Activated T-cell treated with anti-CD3 and anti-CD28 coated beads, Interleukin-2, amount 50 U/mL, for 72 hours (primary cell): Measurements from ENCODE around the gene RNASEL. TPM values are rescaled to one million over a fixed set of nuclear protein-coding genes. Genes with fewer than 3 reads are reported as not detected.

Source experiments
- ATAC-seq, 2 donors: fragments of 150-1000 bp; cut with Tn5 transposase; replicated peaks in 1 of 2; 2 replicates each; pipeline ENCODE4 v1.10.0; 2021; ENCODE audit warnings: moderate library complexity in 2 of 2, mild to moderate bottlenecking in 1 of 2
- DNase-seq, 2 donors: peaks; one replicate each; pipeline ENCODE4 v3.0.0; 2021 to 2022; ENCODE audit warnings: mixed read lengths in 1 of 2
- H3K27ac Mint-ChIP-seq: one replicate; pipeline ENCODE4 v1.8.0; 2022; ENCODE audit warnings: mild to moderate bottlenecking, moderate library complexity, mixed read lengths
- H3K27me3 Mint-ChIP-seq: one replicate; pipeline ENCODE4 v1.8.0; 2022; ENCODE audit warnings: low read depth, mixed read lengths
- H3K36me3 Mint-ChIP-seq, 2 donors: one replicate each; pipeline ENCODE4 v1.8.0; 2022; ENCODE audit warnings: mixed read lengths in 2 of 2, mild to moderate bottlenecking in 1 of 2; ENCODE audit not compliant: insufficient read depth in 2 of 2
- H3K4me1 Mint-ChIP-seq: one replicate; pipeline ENCODE4 v1.8.0; 2022; ENCODE audit warnings: low read depth, mixed read lengths
- H3K4me3 Mint-ChIP-seq, 2 donors: one replicate each; pipeline ENCODE4 v1.8.0; 2022; ENCODE audit warnings: mild to moderate bottlenecking in 2 of 2, mixed read lengths in 2 of 2, moderate library complexity in 2 of 2
- H3K9me3 Mint-ChIP-seq, 2 donors: one replicate each; pipeline ENCODE4 v1.8.0; 2022; ENCODE audit warnings: mixed read lengths in 2 of 2
- total RNA-seq, 2 donors: library from RNA; stranded (reverse); gene quantifications; one replicate each; pipeline ENCODE4 v1.2.3, GENCODE V29; 2022

RNASEL gene
- total RNA-seq, 2 donors from 2014 or later = 3.6 to 3.9 TPM

- ATAC-seq (peak; percentile 89 to 92), DNase-seq (peak; percentile 94 to 95)
- Mint-ChIP-seq H3K27ac (peak overlapping the region; percentile 100), H3K4me3 (peak overlapping the region; percentile 76 to 86), H3K4me1 (peaks cover 92% of the 10 kb centered on the region), H3K9me3 (peaks cover 1 to 3% of the 10 kb centered on the region in 2 donors), H3K36me3 (peaks cover 8% of the 10 kb centered on the region in 2 donors), H3K27me3 (peaks cover 45% of the 10 kb centered on the region)
Measured at GRCh38 chr1:182616130-182617013, 27.3 kb upstream of the RNASEL start.

DNA sequence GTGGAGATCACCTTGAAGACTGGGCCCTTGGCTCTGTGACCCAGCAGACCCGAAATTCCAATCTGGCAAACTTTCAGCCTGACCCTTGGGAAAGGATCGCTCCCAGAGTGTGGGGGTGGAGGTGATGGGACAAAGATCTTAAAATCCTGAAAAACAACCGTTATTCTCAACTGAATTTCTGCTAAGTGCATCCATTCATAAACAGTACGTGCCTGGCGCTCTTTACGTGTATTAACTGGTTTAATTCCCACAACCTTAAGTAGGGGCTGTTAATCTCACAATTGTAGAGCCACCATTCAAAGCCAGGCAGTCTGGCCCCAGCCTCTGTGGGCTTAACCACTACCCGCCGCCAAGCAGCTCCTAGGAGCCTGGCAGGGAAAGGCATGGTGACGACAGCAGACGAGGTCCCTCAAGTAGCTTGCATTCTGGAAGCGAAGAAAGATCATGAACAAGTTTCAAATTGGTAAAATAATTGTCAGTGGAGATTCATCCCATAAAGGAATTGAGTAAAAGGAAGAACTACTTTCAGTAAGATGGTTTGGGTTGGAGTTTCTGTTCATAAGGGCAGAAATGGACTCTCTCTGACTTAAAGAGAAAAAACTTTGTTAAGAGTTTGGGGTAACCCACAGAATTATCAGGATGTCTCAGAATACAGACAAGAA is 26.5 kb upstream of the RNASEL start:
- Mint-ChIP-seq H3K27me3 (peaks cover 52% of the 10 kb centered on the region), H3K4me3 (peak overlapping the region; percentile 76 to 86), H3K4me1 (peaks cover 89% of the 10 kb centered on the region), H3K27ac (peak overlapping the region; percentile 100), H3K9me3 (peaks cover under 1% of the 10 kb centered on the region in 2 donors), H3K36me3 (peaks cover 6 to 7% of the 10 kb centered on the region in 2 donors)
- ATAC-seq (peak; percentile 59 to 61), DNase-seq (peak; percentile 61)

GRCh38 chr1:182614796-182615454 is 25.9 kb upstream of the RNASEL start:
- peak; percentile 61 to 68 for DNase-seq
- Mint-ChIP-seq H3K27ac (peak overlapping the region; percentile 100), H3K4me1 (peaks cover 88% of the 10 kb centered on the region), H3K9me3 (no peaks in the 10 kb centered on the region), H3K36me3 (peaks cover 5 to 6% of the 10 kb centered on the region in 2 donors), H3K27me3 (peaks cover 53% of the 10 kb centered on the region), H3K4me3 (peak overlapping the region; percentile 76 to 86)
- peak; percentile 14 to 37 for ATAC-seq

- DNase-seq (no peak), ATAC-seq (no peak)
- peaks cover 49% of the 10 kb centered on the region for H3K27me3 Mint-ChIP-seq
- H3K27ac Mint-ChIP-seq = no peak overlapping the region
- peaks cover 87% of the 10 kb centered on the region for H3K4me1 Mint-ChIP-seq
- H3K36me3 Mint-ChIP-seq = peaks cover 0 to 2% of the 10 kb centered on the region in 2 donors
- no peak overlapping the region for H3K4me3 Mint-ChIP-seq
- H3K9me3 Mint-ChIP-seq = no peaks in the 10 kb centered on the region
Measured at GRCh38 chr1:182611787-182612186, 22.7 kb upstream of the RNASEL start.

- H3K27me3 Mint-ChIP-seq = peaks cover 53% of the 10 kb centered on the region
Measured at GRCh38 chr1:182611326-182611725, 22.3 kb upstream of the RNASEL start.

DNA sequence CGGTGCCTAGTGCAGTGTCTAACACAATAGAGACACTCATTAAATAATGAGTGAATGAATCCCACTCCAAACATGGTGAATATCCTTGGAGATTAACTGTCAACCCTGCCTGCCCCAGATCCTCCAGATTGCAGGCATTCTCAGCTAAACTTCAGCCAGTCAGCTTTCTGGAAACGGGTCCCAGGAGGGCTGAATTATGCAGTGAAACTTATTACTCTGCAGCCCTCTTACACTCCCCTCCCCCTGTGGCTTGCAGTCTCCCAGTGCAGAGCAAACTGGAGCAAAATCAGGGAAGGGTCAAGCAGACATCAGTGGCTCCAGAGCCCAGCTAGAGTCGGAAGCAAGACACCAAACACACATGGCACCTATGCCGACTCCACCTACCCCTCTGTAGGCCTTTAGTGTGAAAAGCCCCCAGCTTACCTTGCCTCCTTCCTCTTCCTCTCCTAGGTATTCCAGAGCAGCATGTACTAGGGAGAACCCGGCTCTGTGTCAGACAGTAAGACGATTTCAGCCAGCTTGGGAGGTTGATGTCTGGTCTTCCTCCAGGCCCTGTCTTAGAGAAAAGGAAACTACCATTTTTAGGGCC is 21.6 kb upstream of the RNASEL start:
- Mint-ChIP-seq H3K4me1 (peaks cover 80% of the 10 kb centered on the region), H3K27ac (no peak overlapping the region), H3K4me3 (no peak overlapping the region), H3K9me3 (no peaks in the 10 kb centered on the region), H3K36me3 (no peaks in the 10 kb centered on the region), H3K27me3 (peaks cover 53% of the 10 kb centered on the region)
- ATAC-seq = no peak
- no peak for DNase-seq

More at GRCh38 chr1:182611326-182611725, 22.3 kb upstream of the RNASEL start:
- no peak for ATAC-seq
- Mint-ChIP-seq H3K27ac (no peak overlapping the region), H3K36me3 (peaks cover 0 to 2% of the 10 kb centered on the region in 2 donors), H3K4me3 (peak overlapping the region in 1 of 2 donors; percentile 2), H3K9me3 (no peaks in the 10 kb centered on the region), H3K4me1 (peaks cover 86% of the 10 kb centered on the region)
- no peak for DNase-seq

DNA sequence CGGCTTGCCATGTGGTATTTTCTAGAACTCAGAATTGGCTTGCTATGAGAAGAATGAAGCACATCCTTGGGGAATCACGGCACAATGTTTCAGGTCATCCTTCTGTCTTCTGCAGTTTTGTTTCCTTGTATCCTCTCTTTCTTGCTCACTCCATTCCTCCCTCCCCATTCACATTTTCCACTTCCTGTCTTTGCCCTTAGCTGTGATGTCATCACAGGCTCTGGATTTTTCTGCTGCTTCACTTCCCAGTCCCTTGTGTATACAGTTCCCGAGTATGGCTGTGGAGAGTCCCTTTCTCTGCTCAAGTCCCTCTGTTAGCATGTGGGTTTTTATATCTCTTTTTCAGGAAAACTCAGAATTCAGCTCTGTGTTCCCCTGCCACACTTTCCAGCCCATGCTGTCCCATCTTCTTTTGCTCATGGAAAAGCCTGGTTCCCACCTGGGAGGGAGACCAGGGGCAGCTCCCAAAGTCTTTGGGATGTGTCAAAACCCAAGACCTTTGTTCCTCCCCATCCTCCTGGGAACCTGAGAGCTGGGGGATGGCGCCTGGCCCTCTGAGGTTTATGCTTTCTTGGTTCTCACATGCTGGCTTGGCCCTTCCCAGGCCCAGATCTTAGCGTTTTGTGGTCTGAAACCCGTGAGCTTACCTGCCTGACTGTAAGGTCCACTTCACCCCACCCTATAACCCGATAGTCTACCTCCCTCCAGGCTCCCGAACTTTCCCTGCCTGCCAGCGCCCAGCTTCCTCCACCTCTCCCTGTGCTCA is 20.0 kb upstream of the RNASEL start:
- Mint-ChIP-seq H3K4me3 (no peak overlapping the region), H3K36me3 (no peaks in the 10 kb centered on the region), H3K4me1 (peaks cover 76% of the 10 kb centered on the region), H3K9me3 (no peaks in the 10 kb centered on the region), H3K27ac (no peak overlapping the region), H3K27me3 (peaks cover 50% of the 10 kb centered on the region)
- ATAC-seq (no peak), DNase-seq (no peak)

DNA sequence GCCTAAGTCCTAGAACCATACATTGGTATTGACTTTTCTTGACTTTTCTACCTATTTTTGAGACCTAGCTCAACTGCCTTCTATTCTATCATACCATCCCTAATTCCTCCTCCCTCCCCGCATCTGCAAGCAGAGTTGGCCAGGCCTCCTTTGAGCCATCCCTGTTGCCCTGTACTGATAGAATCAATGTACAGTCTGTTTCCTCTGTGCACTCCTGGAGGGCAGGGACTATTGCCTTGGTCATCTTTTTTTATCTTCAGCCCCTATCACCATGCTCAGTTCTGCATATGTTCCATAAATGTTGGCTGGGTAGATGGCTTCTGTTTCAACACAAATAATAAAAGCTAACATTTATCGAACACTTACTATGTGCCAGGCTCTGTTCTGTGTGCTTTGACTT is 19.2 kb upstream of the RNASEL start:
- Mint-ChIP-seq H3K9me3 (no peaks in the 10 kb centered on the region), H3K27ac (no peak overlapping the region), H3K4me3 (peak overlapping the region in 1 of 2 donors; percentile 60), H3K27me3 (peaks cover 42% of the 10 kb centered on the region), H3K4me1 (peaks cover 68% of the 10 kb centered on the region), H3K36me3 (peaks cover 3 to 6% of the 10 kb centered on the region in 2 donors)
- no peak for ATAC-seq
- DNase-seq = no peak

DNA sequence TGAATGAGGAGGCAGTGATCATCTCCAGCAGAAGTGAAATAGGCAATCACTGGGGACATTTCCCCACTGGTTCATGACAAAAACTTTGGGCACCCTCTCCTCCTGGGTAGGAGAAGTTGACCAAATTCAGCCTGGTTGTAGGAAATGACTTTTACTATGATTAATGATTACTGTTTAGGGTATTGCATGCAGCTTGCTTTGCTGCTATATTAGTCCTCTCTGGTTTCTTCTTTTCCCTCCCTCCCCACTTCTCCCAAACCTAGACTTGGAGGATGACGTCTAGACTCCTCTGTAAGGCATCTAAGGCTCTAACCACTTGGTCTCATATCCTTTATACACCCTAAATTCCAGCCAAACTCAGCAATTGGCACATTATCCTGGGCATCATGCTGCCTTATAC is 18.5 kb upstream of the RNASEL start:
- H3K27ac Mint-ChIP-seq = no peak overlapping the region
- peaks cover 62% of the 10 kb centered on the region for H3K4me1 Mint-ChIP-seq
- no peak for ATAC-seq
- peaks cover 6 to 8% of the 10 kb centered on the region in 2 donors for H3K36me3 Mint-ChIP-seq
- DNase-seq = no peak
- H3K27me3 Mint-ChIP-seq = peaks cover 36% of the 10 kb centered on the region
- no peaks in the 10 kb centered on the region for H3K9me3 Mint-ChIP-seq
- no peak overlapping the region for H3K4me3 Mint-ChIP-seq

- peak; percentile 87 to 88 for ATAC-seq
- Mint-ChIP-seq H3K27ac (peak within 1 kb of the TSS; percentile 62), H3K27me3 (peaks cover 21% of the 10 kb centered on the region), H3K36me3 (peaks cover 9 to 14% of the 10 kb centered on the region in 2 donors), H3K9me3 (no peaks in the 10 kb centered on the region), H3K4me1 (peaks cover 38% of the 10 kb centered on the region), H3K4me3 (no peak within 1 kb of the TSS)
- peak; percentile 96 for DNase-seq
Measured at GRCh38 chr1:182604175-182605164, 15.4 kb upstream of the RNASEL start, which contains the start of gene RGS16. Gene RGS16, minus strand, starts transcription at chr1:182604389. Its CDS starts 130 bp downstream, at chr1:182604259.

GRCh38 chr1:182603646-182604174 is 14.7 kb upstream of the RNASEL start:
- H3K4me3 Mint-ChIP-seq = no peak overlapping the region
- H3K9me3 Mint-ChIP-seq = no peaks in the 10 kb centered on the region
- H3K4me1 Mint-ChIP-seq = peaks cover 31% of the 10 kb centered on the region
- H3K27me3 Mint-ChIP-seq = peaks cover 19% of the 10 kb centered on the region
- peak overlapping the region; percentile 62 for H3K27ac Mint-ChIP-seq
- peak; percentile 10 to 17 for ATAC-seq
- DNase-seq = no peak
- H3K36me3 Mint-ChIP-seq = peaks cover 10 to 15% of the 10 kb centered on the region in 2 donors
